WTC11 (cell line): Measurements from ENCODE around the gene ARMH2.

Source experiments
- ATF2 ChIP-seq: sonication (generic); formaldehyde crosslinking; IDR thresholded peaks from 2 replicates; pipeline ENCODE4 v1.8.1; 2022; ENCODE audit warnings: low read depth, missing genetic modification reagents, borderline replicate concordance
- CREM ChIP-seq: sonication (generic); formaldehyde crosslinking; IDR thresholded peaks from 2 replicates; pipeline ENCODE4 v1.8.1; 2022; ENCODE audit warnings: mild to moderate bottlenecking, missing genetic modification reagents, moderate library complexity
- CTCF ChIP-seq: fragments of 200-600 bp; IDR thresholded peaks from 2 replicates; pipeline ENCODE4 v1.8.0; 2022; ENCODE audit warnings: antibody characterized with exemption
- GTF2I ChIP-seq: fragments of 250-450 bp; sonication (Bioruptor Pico); conservative IDR thresholded peaks from 2 replicates; pipeline ENCODE4 v1.4.0; 2021; ENCODE audit warnings: mild to moderate bottlenecking
- HMGA2 ChIP-seq: fragments of 250-450 bp; sonication (Bioruptor Pico); IDR thresholded peaks from 2 replicates; pipeline ENCODE4 v1.4.0; 2021; ENCODE audit warnings: mild to moderate bottlenecking, moderate library complexity
- JUN ChIP-seq: sonication (generic); formaldehyde crosslinking; IDR thresholded peaks from 2 replicates; pipeline ENCODE4 v1.8.0; 2023; ENCODE audit warnings: mild to moderate bottlenecking, missing genetic modification reagents
- MLX ChIP-seq: sonication (generic); formaldehyde crosslinking; IDR thresholded peaks from 2 replicates; pipeline ENCODE4 v1.8.1; 2023; ENCODE audit warnings: mild to moderate bottlenecking, missing genetic modification reagents, moderate library complexity
- MXD4 ChIP-seq: fragments of 250-450 bp; sonication (Bioruptor Pico); IDR thresholded peaks from 2 replicates; pipeline ENCODE4 v1.8.0; 2021; ENCODE audit warnings: mild to moderate bottlenecking, moderate library complexity, borderline replicate concordance
- NFYB ChIP-seq: sonication (generic); formaldehyde crosslinking; conservative IDR thresholded peaks from 2 replicates; pipeline ENCODE4 v1.8.0; 2022; ENCODE audit warnings: low read depth, missing genetic modification reagents
- TCF7 ChIP-seq: sonication (generic); formaldehyde crosslinking; IDR thresholded peaks from 2 replicates; pipeline ENCODE4 v1.8.0; 2022; ENCODE audit warnings: mild to moderate bottlenecking, low read depth, missing genetic modification reagents, moderate library complexity
- USF2 ChIP-seq: sonication (generic); formaldehyde crosslinking; IDR thresholded peaks from 2 replicates; pipeline ENCODE4 v1.8.1; 2023; ENCODE audit warnings: mild to moderate bottlenecking, missing genetic modification reagents, moderate library complexity
- ZNF263 ChIP-seq: sonication (generic); formaldehyde crosslinking; IDR thresholded peaks from 2 replicates; pipeline ENCODE4 v1.8.1; 2022; ENCODE audit warnings: low read depth, mild to moderate bottlenecking, moderate library complexity, missing genetic modification reagents

GRCh38 chr6:24809728-24810127 is 11.0 kb upstream of the ARMH2 start:
- TF ChIP-seq CTCF, result no peak
- no peak for TF ChIP-seq HMGA2 (CRISPR knock-in tag)
- TF ChIP-seq CREM (CRISPR knock-in tag), result no peak
- TF ChIP-seq ZNF263 (CRISPR knock-in tag), result no peak
- no peak for TF ChIP-seq MXD4
- TF ChIP-seq ATF2 (CRISPR knock-in tag), result no peak
- TF ChIP-seq NFYB, result no peak
- no peak for TF ChIP-seq GTF2I (CRISPR knock-in tag)
- TF ChIP-seq TCF7 (CRISPR knock-in tag), result no peak
- no peak for TF ChIP-seq JUN (CRISPR knock-in tag)
- no peak for TF ChIP-seq USF2 (CRISPR knock-in tag)
- no peak for TF ChIP-seq MLX (CRISPR knock-in tag)
